ACC112 (cell line): ENCODE results near the gene CNTN4.

Source experiments
- H2AFZ ChIP-seq: fragments of 200-600 bp; sonication (generic); one replicate; pipeline ENCODE4 v1.6.0; 2017; ENCODE audit warnings: antibody characterized with exemption, low read length; ENCODE audit not compliant: unreplicated experiment
- H3K27ac ChIP-seq: fragments of 200-600 bp; sonication (generic); 2 replicates; pipeline ENCODE4 v1.5.1; 2014; ENCODE audit warnings: low read depth, mild to moderate bottlenecking, antibody characterized with exemption, low read length, moderate library complexity
- H3K27me3 ChIP-seq: fragments of 200-600 bp; sonication (generic); 2 replicates; pipeline ENCODE4 v1.6.1; 2014; ENCODE audit warnings: mild to moderate bottlenecking, antibody characterized with exemption, low read length, moderate library complexity, mixed read lengths; ENCODE audit not compliant: insufficient read depth
- H3K36me3 ChIP-seq: fragments of 200-600 bp; sonication (generic); 2 replicates; pipeline ENCODE4 v1.6.1; 2016; ENCODE audit warnings: mild to moderate bottlenecking, antibody characterized with exemption, low read length, moderate library complexity, mixed read lengths; ENCODE audit not compliant: insufficient read depth
- H3K4me1 ChIP-seq: fragments of 200-600 bp; sonication (generic); one replicate; pipeline ENCODE4 v1.6.1; 2016; ENCODE audit warnings: low read length, mixed read lengths; ENCODE audit not compliant: insufficient read depth, unreplicated experiment, control insufficient read depth
- H3K4me3 ChIP-seq: fragments of 200-600 bp; sonication (generic); 2 replicates; pipeline ENCODE4 v1.5.1; 2014; ENCODE audit warnings: mild to moderate bottlenecking, low read depth, low read length
- H3K79me2 ChIP-seq: fragments of 200-600 bp; sonication (generic); one replicate; pipeline ENCODE4 v1.6.0; 2016; ENCODE audit warnings: low read length; ENCODE audit not compliant: control insufficient read depth, unreplicated experiment, insufficient read depth

Gene CNTN4

DNA sequence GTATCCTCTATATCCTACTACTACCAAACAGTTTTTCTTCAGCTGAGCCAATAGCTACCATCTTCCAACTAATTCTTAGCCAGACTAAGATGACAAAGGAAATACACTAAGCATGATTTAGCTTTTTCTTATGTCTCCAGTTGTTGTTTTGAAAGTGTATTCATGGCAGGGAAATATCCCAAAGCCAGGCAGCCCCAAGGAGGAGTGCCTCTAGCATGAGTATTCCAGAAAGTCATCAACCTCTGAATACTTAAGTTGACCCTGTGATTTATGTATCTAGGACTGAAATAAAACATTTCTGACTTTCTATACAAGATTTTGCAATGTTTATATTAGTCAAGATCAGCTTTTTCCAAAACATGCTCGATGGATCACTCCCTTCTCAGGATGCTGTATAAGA is 562.4 kb downstream of the CNTN4 start:
- Histone ChIP-seq H3K27me3 (no peaks in the 10 kb centered on the region), H3K4me1 (no peaks in the 10 kb centered on the region), H3K27ac (no peak overlapping the region), H3K4me3 (no peak overlapping the region), H2AFZ (no peak overlapping the region), H3K79me2 (no peaks in the 10 kb centered on the region), H3K36me3 (no peaks in the 10 kb centered on the region)

DNA sequence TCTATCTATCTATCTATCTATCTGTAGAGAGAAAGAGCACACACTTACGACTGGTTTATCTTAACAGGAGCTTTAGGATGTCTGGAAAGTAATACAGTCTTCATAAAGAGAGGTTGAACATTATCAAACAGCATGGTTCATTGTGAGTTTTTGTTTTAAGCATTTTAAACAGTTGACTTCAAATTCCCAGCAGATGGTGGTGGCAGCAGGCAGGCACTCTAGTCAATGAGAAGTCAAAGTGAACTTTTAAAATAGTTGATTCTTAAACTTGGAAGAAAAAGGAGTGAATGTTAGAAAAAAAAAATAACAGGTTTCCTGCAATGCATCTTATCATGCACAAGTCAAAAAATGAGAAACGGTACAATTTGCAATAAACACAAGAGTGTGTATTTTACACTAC is 578.8 kb downstream of the CNTN4 start:
- H3K79me2 ChIP-seq = no peaks in the 10 kb centered on the region
- H3K27me3 ChIP-seq = no peaks in the 10 kb centered on the region
- no peaks in the 10 kb centered on the region for H3K4me1 ChIP-seq
- H3K4me3 ChIP-seq = no peak overlapping the region
- no peaks in the 10 kb centered on the region for H3K36me3 ChIP-seq
- no peak overlapping the region for H3K27ac ChIP-seq
- no peak overlapping the region for H2AFZ ChIP-seq

DNA sequence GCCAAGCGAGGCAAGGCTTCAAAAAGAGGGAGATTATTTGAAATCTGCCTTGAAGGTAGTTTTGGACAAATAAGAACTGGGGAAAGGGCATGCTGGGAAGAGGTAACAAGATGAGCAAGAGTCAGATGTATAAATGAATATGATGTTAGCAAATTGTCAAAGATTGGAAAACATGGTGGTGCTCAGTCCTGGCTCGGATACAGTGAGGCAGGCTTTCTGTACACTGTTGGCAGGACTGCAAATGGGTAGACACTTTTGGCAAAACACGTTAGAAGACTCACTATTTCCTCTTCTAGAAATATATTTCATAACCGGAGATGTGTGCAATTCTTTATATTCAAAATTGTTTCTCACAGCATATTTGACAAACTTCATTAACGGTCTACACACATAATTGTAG is 581.6 kb downstream of the CNTN4 start:
- no peaks in the 10 kb centered on the region for H3K4me1 ChIP-seq
- no peak overlapping the region for H3K4me3 ChIP-seq
- no peaks in the 10 kb centered on the region for H3K27me3 ChIP-seq
- H3K27ac ChIP-seq = no peak overlapping the region
- no peaks in the 10 kb centered on the region for H3K79me2 ChIP-seq
- no peak overlapping the region for H2AFZ ChIP-seq
- no peaks in the 10 kb centered on the region for H3K36me3 ChIP-seq

DNA sequence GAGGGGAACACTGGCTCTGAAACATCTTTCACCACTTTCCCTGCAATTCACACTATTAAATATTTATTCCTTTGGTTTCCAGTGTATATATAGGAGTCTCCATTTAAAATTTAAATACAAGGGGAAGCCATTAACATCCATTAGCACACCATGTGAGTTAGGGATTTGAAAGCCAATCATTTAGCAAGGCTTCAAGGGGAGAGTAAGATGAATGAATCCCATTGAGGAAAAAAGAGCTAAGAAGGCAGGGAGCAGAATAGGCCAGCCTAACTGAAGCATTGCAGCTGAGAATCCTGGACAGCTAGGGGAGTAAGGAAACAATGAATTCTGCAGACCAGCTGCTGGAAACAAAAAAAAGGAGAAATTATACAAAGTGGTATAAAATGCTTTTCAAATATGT is 585.4 kb downstream of the CNTN4 start:
- Histone ChIP-seq H3K27ac (no peak overlapping the region), H3K4me1 (no peaks in the 10 kb centered on the region), H3K79me2 (no peaks in the 10 kb centered on the region), H3K27me3 (no peaks in the 10 kb centered on the region), H3K36me3 (no peaks in the 10 kb centered on the region), H3K4me3 (no peak overlapping the region), H2AFZ (no peak overlapping the region)

DNA sequence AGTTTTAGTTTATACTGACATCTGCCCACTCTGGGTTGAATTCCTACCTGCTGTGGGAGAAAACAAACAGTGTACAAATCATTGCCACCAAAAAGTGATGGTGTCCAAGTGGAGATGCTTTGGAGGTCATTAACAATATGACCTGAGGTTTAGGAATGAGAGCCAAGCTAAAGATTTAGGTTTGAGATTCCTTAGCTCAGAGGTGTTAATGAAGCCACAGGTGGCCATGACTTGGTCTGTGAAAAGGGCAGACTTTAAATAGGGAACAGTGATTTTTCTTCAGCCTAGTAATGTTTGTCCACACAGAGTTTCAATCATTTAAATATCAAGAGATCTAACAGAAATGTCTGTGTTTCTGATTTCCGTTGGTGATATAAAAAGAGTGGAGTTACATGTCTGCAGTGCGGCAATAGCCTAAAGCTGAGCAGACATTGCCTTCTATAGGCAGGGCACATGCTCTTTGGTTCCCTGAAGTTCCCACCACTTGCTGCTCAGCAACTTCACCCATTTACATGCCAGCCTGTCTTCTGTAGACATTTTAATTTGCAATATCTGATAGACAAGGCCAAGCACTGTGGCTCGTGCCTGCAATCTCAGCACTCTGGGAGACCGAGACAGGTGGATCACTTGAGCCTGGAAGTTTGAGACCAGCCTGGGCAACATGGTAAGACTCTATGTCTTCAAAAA is 588.3 kb downstream of the CNTN4 start:
- H2AFZ ChIP-seq = no peak overlapping the region
- H3K4me1 ChIP-seq = no peaks in the 10 kb centered on the region
- H3K27me3 ChIP-seq = no peaks in the 10 kb centered on the region
- H3K79me2 ChIP-seq = no peaks in the 10 kb centered on the region
- no peak overlapping the region for H3K27ac ChIP-seq
- H3K36me3 ChIP-seq = no peaks in the 10 kb centered on the region
- no peak overlapping the region for H3K4me3 ChIP-seq

DNA sequence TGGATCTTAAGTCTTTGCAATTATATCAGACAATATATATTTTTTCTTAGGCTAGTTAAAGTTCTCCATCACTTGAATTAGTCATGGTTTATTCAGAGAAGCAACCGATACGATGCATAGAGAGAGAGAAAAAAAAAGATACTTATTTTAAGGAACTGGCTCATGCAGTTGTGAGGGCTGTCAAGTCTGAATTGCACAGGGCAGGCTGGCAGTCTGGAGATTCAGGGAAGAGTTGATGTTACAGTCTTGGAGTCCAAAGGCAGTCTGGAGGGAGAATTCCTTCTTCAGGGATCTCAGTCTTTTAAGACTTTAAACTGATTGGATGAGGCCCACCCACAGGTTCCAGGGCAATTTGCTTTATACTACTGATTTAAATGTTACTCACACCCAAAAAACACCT is 598.9 kb downstream of the CNTN4 start:
- no peak overlapping the region for H3K4me3 ChIP-seq
- H3K27ac ChIP-seq = no peak overlapping the region
- H3K36me3 ChIP-seq = no peaks in the 10 kb centered on the region
- no peaks in the 10 kb centered on the region for H3K27me3 ChIP-seq
- no peaks in the 10 kb centered on the region for H3K4me1 ChIP-seq
- no peaks in the 10 kb centered on the region for H3K79me2 ChIP-seq
- no peak overlapping the region for H2AFZ ChIP-seq

DNA sequence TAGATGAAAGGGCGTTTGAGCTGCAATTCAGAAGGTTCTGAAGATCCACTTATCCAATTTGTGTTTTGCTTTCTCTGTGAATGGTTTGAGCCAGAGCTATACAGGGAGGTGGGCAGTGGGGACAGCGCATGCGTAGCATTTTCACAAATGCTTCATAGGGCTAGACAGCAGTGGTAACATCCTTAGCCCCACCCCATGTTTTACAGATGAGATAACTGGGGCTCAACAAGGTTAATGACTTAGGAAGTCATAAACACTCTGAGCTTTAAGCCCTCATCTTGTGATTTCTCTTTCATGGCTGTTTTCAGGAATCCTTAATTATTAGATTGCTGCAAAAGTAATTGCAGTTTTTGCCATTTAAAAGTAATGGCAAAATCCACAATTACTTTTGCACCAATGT is 602.8 kb downstream of the CNTN4 start:
- Histone ChIP-seq H2AFZ (no peak overlapping the region), H3K79me2 (no peaks in the 10 kb centered on the region)

DNA sequence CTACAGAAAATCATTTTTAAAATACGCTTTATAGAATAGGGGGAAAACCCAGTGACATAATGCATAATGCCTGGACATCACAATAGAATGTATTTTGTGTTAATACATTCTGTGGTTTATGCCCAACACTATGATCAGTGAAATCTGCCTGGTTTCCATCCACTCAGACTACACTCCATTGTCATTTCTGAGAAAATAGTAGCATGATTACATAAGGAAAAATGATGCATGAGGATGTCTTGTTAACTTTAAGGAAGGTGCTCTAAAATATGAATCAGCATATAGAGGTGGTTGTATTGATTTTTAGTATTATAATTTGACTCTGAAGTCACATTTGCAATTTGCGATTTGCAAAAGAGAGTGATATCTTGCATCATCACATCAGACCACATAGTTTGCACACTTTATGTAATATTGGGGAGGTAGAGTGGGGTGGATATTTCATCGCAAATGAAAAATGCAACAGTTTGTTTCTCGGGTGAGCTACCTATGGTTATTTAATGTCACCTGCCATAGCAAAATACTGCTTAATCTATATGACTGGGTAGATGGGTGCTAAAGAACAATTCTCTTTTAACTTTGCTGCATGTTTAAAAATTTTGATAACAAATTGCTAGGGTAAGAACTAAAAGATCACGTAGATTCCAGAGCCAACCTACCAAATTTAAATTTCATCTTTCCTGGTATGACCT is 607.6 kb downstream of the CNTN4 start:
- no peaks in the 10 kb centered on the region for H3K79me2 ChIP-seq
- no peaks in the 10 kb centered on the region for H3K4me1 ChIP-seq
- H3K27ac ChIP-seq = no peak overlapping the region
- H2AFZ ChIP-seq = no peak overlapping the region
- H3K4me3 ChIP-seq = no peak overlapping the region
- no peaks in the 10 kb centered on the region for H3K36me3 ChIP-seq
- no peaks in the 10 kb centered on the region for H3K27me3 ChIP-seq

More for the DNA sequence above, 602.8 kb downstream of the CNTN4 start:
- H3K4me3 ChIP-seq = no peak overlapping the region
- H3K27me3 ChIP-seq = no peaks in the 10 kb centered on the region
- no peaks in the 10 kb centered on the region for H3K36me3 ChIP-seq
- H3K4me1 ChIP-seq = no peaks in the 10 kb centered on the region
- no peak overlapping the region for H3K27ac ChIP-seq

DNA sequence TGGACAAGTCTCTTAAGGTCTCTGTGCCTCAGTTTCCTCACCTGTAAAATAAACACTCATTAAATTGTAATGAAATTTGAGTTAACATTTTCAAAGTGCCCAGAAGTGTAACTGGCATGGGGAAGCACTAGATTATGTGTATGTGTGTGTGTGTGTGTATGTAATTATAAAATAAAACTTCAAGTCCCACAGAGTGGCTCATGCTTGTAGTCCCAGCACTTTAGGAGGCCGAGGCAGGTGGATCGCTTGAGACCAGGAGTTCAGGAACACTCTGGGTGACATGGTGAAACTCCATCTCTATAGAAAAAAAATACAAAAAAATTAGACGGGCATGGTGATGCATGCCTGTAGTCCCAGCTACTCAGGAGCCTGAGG is 608.2 kb downstream of the CNTN4 start:
- Histone ChIP-seq H3K4me1 (no peaks in the 10 kb centered on the region), H3K79me2 (no peaks in the 10 kb centered on the region), H3K4me3 (no peak overlapping the region), H3K27ac (no peak overlapping the region), H2AFZ (no peak overlapping the region), H3K36me3 (no peaks in the 10 kb centered on the region), H3K27me3 (no peaks in the 10 kb centered on the region)

DNA sequence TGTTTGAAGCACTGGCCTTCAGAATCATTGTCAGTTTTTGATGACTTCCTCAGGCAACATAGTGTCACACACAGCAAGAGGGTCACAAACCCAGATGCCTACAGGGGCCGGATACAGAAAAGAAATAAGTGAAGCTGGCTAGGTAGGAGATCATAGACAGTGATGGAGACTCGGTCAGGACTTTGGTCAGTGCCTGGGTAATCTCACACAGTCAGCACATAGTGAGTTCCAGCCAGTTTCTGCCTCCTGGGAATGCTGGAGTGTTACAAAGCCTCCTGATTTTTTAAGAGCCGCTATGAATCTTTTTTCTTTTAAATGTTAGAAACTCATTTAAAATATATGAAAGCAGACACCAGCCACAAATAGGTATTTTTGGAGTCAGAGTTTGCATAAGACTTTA is 612.4 kb downstream of the CNTN4 start:
- H3K27ac ChIP-seq = no peak overlapping the region
- H3K4me1 ChIP-seq = no peaks in the 10 kb centered on the region
- no peaks in the 10 kb centered on the region for H3K36me3 ChIP-seq
- H2AFZ ChIP-seq = no peak overlapping the region
- no peaks in the 10 kb centered on the region for H3K79me2 ChIP-seq
- H3K4me3 ChIP-seq = no peak overlapping the region
- H3K27me3 ChIP-seq = no peaks in the 10 kb centered on the region

DNA sequence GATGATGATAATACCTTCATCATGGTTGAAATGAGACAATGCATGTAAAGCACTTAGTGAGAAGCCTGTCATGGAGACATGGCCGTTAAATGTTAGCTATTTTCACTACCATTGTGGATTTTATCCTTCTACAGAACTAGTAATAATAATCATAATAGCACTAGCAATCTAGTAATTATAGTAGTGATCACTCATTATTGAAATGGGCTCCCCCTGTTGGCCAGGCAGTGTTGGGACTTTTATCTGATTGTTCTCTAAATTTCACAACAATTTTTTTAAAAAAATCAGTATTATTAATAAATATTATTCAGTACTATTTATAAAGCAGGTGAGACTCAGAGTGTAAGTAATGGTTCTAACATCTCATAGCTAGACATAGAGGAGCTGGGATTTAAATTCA is 615.3 kb downstream of the CNTN4 start:
- no peak overlapping the region for H2AFZ ChIP-seq
- H3K4me1 ChIP-seq = no peaks in the 10 kb centered on the region
- H3K27ac ChIP-seq = no peak overlapping the region
- no peak overlapping the region for H3K4me3 ChIP-seq
- H3K27me3 ChIP-seq = no peaks in the 10 kb centered on the region
- H3K79me2 ChIP-seq = no peaks in the 10 kb centered on the region
- H3K36me3 ChIP-seq = no peaks in the 10 kb centered on the region
